ENCODE data around the gene TRIM33.

Gene TRIM33

GRCh38 chr1:114503916-114504422, 7.0 kb downstream of the TRIM33 start:
- no peak overlapping the region for H3K27ac ChIP-seq
- TF ChIP-seq CTCF (conservative IDR thresholded peaks at IDR 0.05) = no peak
- TF ChIP-seq ZFX (IDR thresholded peaks at IDR 0.05) = no peak

- TF ChIP-seq ZFX (IDR thresholded peaks at IDR 0.05) = no peak
- no peak for TF ChIP-seq CTCF (conservative IDR thresholded peaks at IDR 0.05)
- H3K27ac ChIP-seq = no peak overlapping the region
Observed at GRCh38 chr1:114502080-114502479, 8.9 kb downstream of the TRIM33 start.

GRCh38 chr1:114499478-114499877, 11.5 kb downstream of the TRIM33 start:
- TF ChIP-seq ZFX (IDR thresholded peaks at IDR 0.05) (no peak), CTCF (conservative IDR thresholded peaks at IDR 0.05) (no peak)
- no peak overlapping the region for H3K27ac ChIP-seq

GRCh38 chr1:114496089-114496488, 14.9 kb downstream of the TRIM33 start:
- no peak overlapping the region for H3K27ac ChIP-seq
- no peak for TF ChIP-seq ZFX (IDR thresholded peaks at IDR 0.05)
- TF ChIP-seq CTCF (conservative IDR thresholded peaks at IDR 0.05) = no peak

- TF ChIP-seq CTCF (conservative IDR thresholded peaks at IDR 0.05) (no peak), ZFX (IDR thresholded peaks at IDR 0.05) (no peak)
- H3K27ac ChIP-seq = no peak overlapping the region
Observed at GRCh38 chr1:114495486-114495885, 15.5 kb downstream of the TRIM33 start.

- TF ChIP-seq ZFX (IDR thresholded peaks at IDR 0.05) = no peak
- no peak for TF ChIP-seq CTCF (conservative IDR thresholded peaks at IDR 0.05)
- H3K27ac ChIP-seq = no peak overlapping the region
Observed at GRCh38 chr1:114492978-114493377, 18.0 kb downstream of the TRIM33 start.

- TF ChIP-seq CTCF (conservative IDR thresholded peaks at IDR 0.05) (no peak), ZFX (IDR thresholded peaks at IDR 0.05) (no peak)
Observed at GRCh38 chr1:114490274-114490693, 20.7 kb downstream of the TRIM33 start.

More at GRCh38 chr1:114490274-114490693, 20.7 kb downstream of the TRIM33 start:
- H3K27ac ChIP-seq = no peak overlapping the region
